ENCODE results near the gene SLC12A7. TPM values are rescaled to one million over a fixed set of nuclear protein-coding genes. Genes with fewer than 3 reads are reported as not detected.

The SLC12A7 gene
- total RNA-seq, 1 donor from 2014 or later, result 11.5 TPM

- no peaks in the 10 kb centered on the region for H3K9me3 Mint-ChIP-seq (ENCODE audit: unreplicated experiment)
- TF ChIP-seq, protein P1, sequence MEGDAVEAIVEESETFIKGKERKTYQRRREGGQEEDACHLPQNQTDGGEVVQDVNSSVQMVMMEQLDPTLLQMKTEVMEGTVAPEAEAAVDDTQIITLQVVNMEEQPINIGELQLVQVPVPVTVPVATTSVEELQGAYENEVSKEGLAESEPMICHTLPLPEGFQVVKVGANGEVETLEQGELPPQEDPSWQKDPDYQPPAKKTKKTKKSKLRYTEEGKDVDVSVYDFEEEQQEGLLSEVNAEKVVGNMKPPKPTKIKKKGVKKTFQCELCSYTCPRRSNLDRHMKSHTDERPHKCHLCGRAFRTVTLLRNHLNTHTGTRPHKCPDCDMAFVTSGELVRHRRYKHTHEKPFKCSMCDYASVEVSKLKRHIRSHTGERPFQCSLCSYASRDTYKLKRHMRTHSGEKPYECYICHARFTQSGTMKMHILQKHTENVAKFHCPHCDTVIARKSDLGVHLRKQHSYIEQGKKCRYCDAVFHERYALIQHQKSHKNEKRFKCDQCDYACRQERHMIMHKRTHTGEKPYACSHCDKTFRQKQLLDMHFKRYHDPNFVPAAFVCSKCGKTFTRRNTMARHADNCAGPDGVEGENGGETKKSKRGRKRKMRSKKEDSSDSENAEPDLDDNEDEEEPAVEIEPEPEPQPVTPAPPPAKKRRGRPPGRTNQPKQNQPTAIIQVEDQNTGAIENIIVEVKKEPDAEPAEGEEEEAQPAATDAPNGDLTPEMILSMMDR (IDR thresholded peaks at IDR 0.05), result no peak
- peaks cover 6% of the 10 kb centered on the region for H3K4me1 Mint-ChIP-seq (ENCODE audit: unreplicated experiment)
- H3K4me3 Mint-ChIP-seq (ENCODE audit: unreplicated experiment), result no peak overlapping the region
- DNase-seq (ENCODE audit: extremely low spot score, unreplicated experiment), result no peak
- no peak overlapping the region for H3K27ac Mint-ChIP-seq (ENCODE audit: unreplicated experiment)
- H3K27me3 Mint-ChIP-seq (ENCODE audit: unreplicated experiment), result no peaks in the 10 kb centered on the region
- H3K36me3 Mint-ChIP-seq (ENCODE audit: unreplicated experiment), result no peaks in the 10 kb centered on the region
These were observed 14.4 kb downstream of the SLC12A7 start for GRCh38 chr5:1097381-1097987.

DNA sequence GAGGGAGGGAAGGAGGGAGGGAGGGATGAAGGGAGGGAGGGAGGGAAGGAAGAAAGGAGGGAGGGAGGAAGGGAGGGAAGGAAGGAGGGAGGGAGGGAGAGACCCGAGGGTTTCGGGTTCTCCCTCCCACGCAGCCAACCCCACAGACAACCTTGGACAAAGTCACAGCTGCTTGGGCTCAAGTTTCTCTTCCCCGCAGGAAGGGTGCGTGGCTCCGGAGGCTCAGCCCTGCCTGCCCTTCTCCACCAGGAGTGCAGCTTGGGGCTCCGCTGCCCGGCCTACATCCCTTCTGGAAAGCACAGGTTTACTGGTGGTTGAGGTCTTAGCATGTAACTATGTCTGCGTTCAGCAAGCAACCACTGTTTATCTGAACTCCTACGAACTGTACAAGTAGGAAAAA, 15.0 kb downstream of the SLC12A7 start:
- H3K27ac Mint-ChIP-seq (ENCODE audit: unreplicated experiment), result no peak overlapping the region
- no peaks in the 10 kb centered on the region for H3K9me3 Mint-ChIP-seq (ENCODE audit: unreplicated experiment)
- peaks cover under 1% of the 10 kb centered on the region for H3K4me1 Mint-ChIP-seq (ENCODE audit: unreplicated experiment)
- H3K36me3 Mint-ChIP-seq (ENCODE audit: unreplicated experiment), result no peaks in the 10 kb centered on the region
- no peaks in the 10 kb centered on the region for H3K27me3 Mint-ChIP-seq (ENCODE audit: unreplicated experiment)
- no peak overlapping the region for H3K4me3 Mint-ChIP-seq (ENCODE audit: unreplicated experiment)
- no peak for DNase-seq (ENCODE audit: extremely low spot score, unreplicated experiment)
- TF ChIP-seq, protein P1 (IDR thresholded peaks at IDR 0.05), result no peak

- Mint-ChIP-seq H3K9me3 (ENCODE audit: unreplicated experiment) (no peaks in the 10 kb centered on the region), H3K4me1 (ENCODE audit: unreplicated experiment) (no peaks in the 10 kb centered on the region), H3K27ac (ENCODE audit: unreplicated experiment) (no peak overlapping the region), H3K4me3 (ENCODE audit: unreplicated experiment) (no peak overlapping the region), H3K36me3 (ENCODE audit: unreplicated experiment) (no peaks in the 10 kb centered on the region), H3K27me3 (ENCODE audit: unreplicated experiment) (no peaks in the 10 kb centered on the region)
- DNase-seq (ENCODE audit: extremely low spot score, unreplicated experiment), result no peak
- TF ChIP-seq, protein P1 (IDR thresholded peaks at IDR 0.05), result no peak
These were observed 15.9 kb downstream of the SLC12A7 start for GRCh38 chr5:1095990-1096363.

DNA sequence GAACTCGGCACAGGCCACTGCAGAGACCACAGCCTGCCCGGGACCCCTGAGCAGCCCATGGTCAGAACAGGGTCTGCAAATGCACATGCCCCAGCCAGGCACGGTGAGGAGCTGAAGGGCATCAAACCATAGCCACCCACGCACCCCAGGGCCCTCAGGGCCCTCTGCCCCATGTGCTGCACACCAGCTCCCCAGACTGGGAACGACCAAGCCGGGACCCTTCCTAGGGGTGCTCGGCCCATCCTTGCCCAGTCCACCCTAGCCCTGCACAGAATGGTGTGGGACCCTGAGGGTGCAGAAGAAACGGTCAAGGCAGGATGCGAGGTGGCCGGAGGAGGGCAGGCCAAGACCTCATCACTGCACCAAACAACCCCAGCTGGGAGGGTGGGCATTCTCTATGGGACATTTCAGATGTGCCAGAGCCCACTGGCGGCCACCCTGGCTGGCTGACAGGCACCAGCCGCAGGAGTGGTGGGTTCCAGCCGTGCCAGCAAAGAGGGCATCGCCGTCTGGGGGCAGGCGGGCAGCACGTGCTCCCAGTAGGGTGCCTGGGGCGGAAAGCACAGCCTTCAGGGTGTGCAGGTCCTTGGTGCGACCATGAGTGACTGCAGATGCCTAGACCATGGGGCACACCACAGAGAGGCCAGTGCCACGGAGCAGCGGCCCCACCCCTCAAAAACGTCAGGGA, 16.4 kb downstream of the SLC12A7 start:
- no peak for DNase-seq (ENCODE audit: extremely low spot score, unreplicated experiment)
- TF ChIP-seq, protein P1 (IDR thresholded peaks at IDR 0.05), result no peak
- Mint-ChIP-seq H3K36me3 (ENCODE audit: unreplicated experiment) (no peaks in the 10 kb centered on the region), H3K4me1 (ENCODE audit: unreplicated experiment) (no peaks in the 10 kb centered on the region), H3K27me3 (ENCODE audit: unreplicated experiment) (no peaks in the 10 kb centered on the region), H3K4me3 (ENCODE audit: unreplicated experiment) (no peak overlapping the region), H3K9me3 (ENCODE audit: unreplicated experiment) (no peaks in the 10 kb centered on the region), H3K27ac (ENCODE audit: unreplicated experiment) (no peak overlapping the region)

- no peaks in the 10 kb centered on the region for H3K4me1 Mint-ChIP-seq (ENCODE audit: unreplicated experiment)
These were observed 17.1 kb downstream of the SLC12A7 start for GRCh38 chr5:1094670-1095190.

More at GRCh38 chr5:1094670-1095190, 17.1 kb downstream of the SLC12A7 start:
- Mint-ChIP-seq H3K9me3 (ENCODE audit: unreplicated experiment) (no peaks in the 10 kb centered on the region), H3K36me3 (ENCODE audit: unreplicated experiment) (no peaks in the 10 kb centered on the region), H3K27me3 (ENCODE audit: unreplicated experiment) (no peaks in the 10 kb centered on the region), H3K27ac (ENCODE audit: unreplicated experiment) (no peak overlapping the region), H3K4me3 (ENCODE audit: unreplicated experiment) (no peak overlapping the region)
- no peak for DNase-seq (ENCODE audit: extremely low spot score, unreplicated experiment)
- TF ChIP-seq, protein P1 (IDR thresholded peaks at IDR 0.05), result no peak

Data from osteocyte (in vitro differentiated cells).